Neural cell (in vitro differentiated cells): Measurements from ENCODE around the gene SETD4. TPM values are rescaled to one million over a fixed set of nuclear protein-coding genes. Genes with fewer than 3 reads are reported as not detected.

Source experiments
- H2AFZ ChIP-seq: fragments of 200-600, 300-800 bp; sonication (generic), shearing (Covaris generic); 2 replicates; pipeline ENCODE4 v1.6.0; 2014; ENCODE audit warnings: low read depth, mild to moderate bottlenecking, antibody characterized with exemption, low read length, moderate library complexity
- H3F3A ChIP-seq: fragments of 200-600 bp; shearing (Covaris generic); 2 replicates; pipeline ENCODE4 v1.6.1; 2016; ENCODE audit warnings: mild to moderate bottlenecking, moderate library complexity, mixed read lengths, antibody characterized with exemption, low read length; ENCODE audit not compliant: insufficient read depth, poor library complexity, severe bottlenecking
- H3K27ac ChIP-seq: fragments of 200-600, 300-800 bp; sonication (generic), shearing (Covaris generic); 2 replicates; pipeline ENCODE4 v1.5.1; 2014; ENCODE audit warnings: mild to moderate bottlenecking, low read length, moderate library complexity
- H3K27me3 ChIP-seq: fragments of 300-800, 200-600 bp; sonication (generic), shearing (Covaris generic); 2 replicates; pipeline ENCODE4 v1.6.0; 2014; ENCODE audit warnings: mild to moderate bottlenecking, low read depth, low read length, moderate library complexity; ENCODE audit not compliant: insufficient read depth
- H3K36me3 ChIP-seq: fragments of 300-800, 200-600 bp; sonication (generic), shearing (Covaris generic); 2 replicates; pipeline ENCODE4 v1.5.1; 2014; ENCODE audit warnings: mild to moderate bottlenecking, antibody characterized with exemption, low read length, moderate library complexity; ENCODE audit not compliant: insufficient read depth
- H3K4me2 ChIP-seq: fragments of 300-800, 200-600 bp; sonication (generic), shearing (Covaris generic); 2 replicates; pipeline ENCODE4 v1.6.0; 2014; ENCODE audit warnings: mild to moderate bottlenecking, low read length
- H3K4me3 ChIP-seq: fragments of 300-800, 200-600 bp; sonication (generic), shearing (Covaris generic); 2 replicates; pipeline ENCODE4 v1.5.1; 2014; ENCODE audit warnings: mild to moderate bottlenecking, low read length, moderate library complexity
- H3K79me2 ChIP-seq: fragments of 200-600 bp; shearing (Covaris generic); replicated peaks from 2 replicates; pipeline ENCODE4 v1.6.0; 2014; ENCODE audit warnings: mild to moderate bottlenecking, low read length, moderate library complexity; ENCODE audit not compliant: insufficient read depth
- H3K9ac ChIP-seq: fragments of 300-800, 200-600 bp; sonication (generic), shearing (Covaris generic); 2 replicates; pipeline ENCODE4 v1.6.1; 2016; ENCODE audit warnings: mild to moderate bottlenecking, low read length, mixed read lengths
- H3K9me2 ChIP-seq: fragments of 200-600 bp; shearing (Covaris generic); 2 replicates; pipeline ENCODE4 v1.6.1; 2016; ENCODE audit warnings: mild to moderate bottlenecking, low read length, mixed read lengths; ENCODE audit not compliant: insufficient read depth
- H3K9me3 ChIP-seq: fragments of 200-600, 300-800 bp; sonication (generic), shearing (Covaris generic); 2 replicates; pipeline ENCODE4 v1.6.1; 2016; ENCODE audit warnings: mild to moderate bottlenecking, mixed run types, low read length, moderate library complexity, mixed read lengths
- H4K20me1 ChIP-seq: fragments of 200-600 bp; shearing (Covaris generic); 2 replicates; pipeline ENCODE4 v1.6.1; 2016; ENCODE audit warnings: mild to moderate bottlenecking, mixed run types; ENCODE audit not compliant: insufficient read depth
- EP300 ChIP-seq: fragments of 450-650 bp; conservative IDR thresholded peaks from 2 replicates; pipeline ENCODE4 v1.6.1; 2014; ENCODE audit warnings: antibody characterized with exemption, mild to moderate bottlenecking, moderate library complexity; ENCODE audit not compliant: poor library complexity, severe bottlenecking
- EZH2 ChIP-seq: fragments of 200-600, 300-800 bp; shearing (Covaris generic), sonication (generic); IDR thresholded peaks from 2 replicates; pipeline ENCODE4 v1.6.1; 2014; ENCODE audit warnings: antibody characterized with exemption, low read length, borderline replicate concordance, mild to moderate bottlenecking; ENCODE audit not compliant: insufficient read depth, poor library complexity, severe bottlenecking
- MXI1 ChIP-seq: fragments of 450-650 bp; conservative IDR thresholded peaks from 2 replicates; pipeline ENCODE4 v1.6.1; 2014; ENCODE audit warnings: antibody characterized with exemption, mild to moderate bottlenecking; ENCODE audit not compliant: poor library complexity, severe bottlenecking
- POLR2AphosphoS5 ChIP-seq: IDR thresholded peaks from 2 replicates; pipeline ENCODE4 v1.6.1; 2012
- RAD21 ChIP-seq: fragments of 450-650 bp; conservative IDR thresholded peaks from 2 replicates; pipeline ENCODE4 v1.6.1; 2014; ENCODE audit warnings: antibody characterized with exemption, mild to moderate bottlenecking, moderate library complexity
- SMC3 ChIP-seq: fragments of 450-650 bp; conservative IDR thresholded peaks from 2 replicates; pipeline ENCODE4 v1.6.1; 2014; ENCODE audit warnings: antibody characterized with exemption, mild to moderate bottlenecking, moderate library complexity; ENCODE audit not compliant: poor library complexity
- TAF1 ChIP-seq: IDR thresholded peaks from 2 replicates; pipeline ENCODE4 v1.6.1; 2012; ENCODE audit warnings: low read depth
- polyA plus RNA-seq: library from polyadenylated mRNA; depleted of rRNA; stranded (reverse); fragments of >200 nt; gene quantifications from 2 replicates; pipeline ENCODE4 v1.2.3, GENCODE V29; 2014
- TF ChIP-seq, protein P1 (sequence below): fragments of 450-650 bp; IDR thresholded peaks from 2 replicates; pipeline ENCODE4 v1.5.1; 2014; ENCODE audit warnings: antibody characterized with exemption, mild to moderate bottlenecking, moderate library complexity; ENCODE audit not compliant: poor library complexity, severe bottlenecking
- TF ChIP-seq, protein P2 (sequence below): IDR thresholded peaks from 2 replicates; pipeline ENCODE4 v1.6.1; 2012; ENCODE audit warnings: borderline replicate concordance

The SETD4 gene
- polyA plus RNA-seq, 1 donor from 2014 or later, result 64.4 TPM

DNA sequence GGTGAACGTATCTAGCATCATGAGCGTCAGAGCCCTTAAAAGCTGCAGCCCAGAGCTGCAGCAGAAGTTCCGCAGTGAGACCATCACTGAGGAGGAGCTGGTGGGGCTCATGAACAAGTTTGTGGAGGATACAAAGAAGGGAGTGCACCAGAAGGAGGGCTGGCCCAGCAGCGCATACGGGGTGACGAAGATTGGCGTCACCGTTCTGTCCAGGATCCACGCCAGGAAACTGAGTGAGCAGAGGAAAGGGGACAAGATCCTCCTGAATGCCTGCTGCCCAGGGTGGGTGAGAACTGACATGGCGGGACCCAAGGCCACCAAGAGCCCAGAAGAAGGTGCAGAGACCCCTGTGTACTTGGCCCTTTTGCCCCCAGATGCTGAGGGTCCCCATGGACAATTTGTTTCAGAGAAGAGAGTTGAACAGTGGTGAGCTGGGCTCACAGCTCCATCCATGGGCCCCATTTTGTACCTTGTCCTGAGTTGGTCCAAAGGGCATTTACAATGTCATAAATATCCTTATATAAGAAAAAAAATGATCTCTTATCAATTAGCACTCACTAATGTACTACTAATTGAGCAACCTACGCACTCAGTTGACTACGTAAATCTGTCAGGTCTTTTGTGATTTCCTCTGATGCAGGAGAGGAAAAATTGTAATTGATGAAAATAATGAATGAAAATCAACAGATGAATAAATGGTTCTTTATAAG, 12.3 kb upstream of the SETD4 start:
- H3K27ac ChIP-seq, result no peak overlapping the region
- no peaks in the 10 kb centered on the region for H3K9me2 ChIP-seq
- no peaks in the 10 kb centered on the region for H4K20me1 ChIP-seq
- H3K9ac ChIP-seq, result no peak overlapping the region
- H3K4me3 ChIP-seq, result no peak overlapping the region
- no peaks in the 10 kb centered on the region for H3F3A ChIP-seq
- H3K36me3 ChIP-seq, result no peaks in the 10 kb centered on the region
- no peak overlapping the region for H2AFZ ChIP-seq
- no peaks in the 10 kb centered on the region for H3K79me2 ChIP-seq
- TF ChIP-seq RAD21 (no peak), MXI1 (no peak), POLR2AphosphoS5 (no peak), EP300 (no peak), SMC3 (no peak), EZH2 (no peak)
- TF ChIP-seq, protein P1, sequence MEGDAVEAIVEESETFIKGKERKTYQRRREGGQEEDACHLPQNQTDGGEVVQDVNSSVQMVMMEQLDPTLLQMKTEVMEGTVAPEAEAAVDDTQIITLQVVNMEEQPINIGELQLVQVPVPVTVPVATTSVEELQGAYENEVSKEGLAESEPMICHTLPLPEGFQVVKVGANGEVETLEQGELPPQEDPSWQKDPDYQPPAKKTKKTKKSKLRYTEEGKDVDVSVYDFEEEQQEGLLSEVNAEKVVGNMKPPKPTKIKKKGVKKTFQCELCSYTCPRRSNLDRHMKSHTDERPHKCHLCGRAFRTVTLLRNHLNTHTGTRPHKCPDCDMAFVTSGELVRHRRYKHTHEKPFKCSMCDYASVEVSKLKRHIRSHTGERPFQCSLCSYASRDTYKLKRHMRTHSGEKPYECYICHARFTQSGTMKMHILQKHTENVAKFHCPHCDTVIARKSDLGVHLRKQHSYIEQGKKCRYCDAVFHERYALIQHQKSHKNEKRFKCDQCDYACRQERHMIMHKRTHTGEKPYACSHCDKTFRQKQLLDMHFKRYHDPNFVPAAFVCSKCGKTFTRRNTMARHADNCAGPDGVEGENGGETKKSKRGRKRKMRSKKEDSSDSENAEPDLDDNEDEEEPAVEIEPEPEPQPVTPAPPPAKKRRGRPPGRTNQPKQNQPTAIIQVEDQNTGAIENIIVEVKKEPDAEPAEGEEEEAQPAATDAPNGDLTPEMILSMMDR, result no peak
- TF ChIP-seq, protein P2, sequence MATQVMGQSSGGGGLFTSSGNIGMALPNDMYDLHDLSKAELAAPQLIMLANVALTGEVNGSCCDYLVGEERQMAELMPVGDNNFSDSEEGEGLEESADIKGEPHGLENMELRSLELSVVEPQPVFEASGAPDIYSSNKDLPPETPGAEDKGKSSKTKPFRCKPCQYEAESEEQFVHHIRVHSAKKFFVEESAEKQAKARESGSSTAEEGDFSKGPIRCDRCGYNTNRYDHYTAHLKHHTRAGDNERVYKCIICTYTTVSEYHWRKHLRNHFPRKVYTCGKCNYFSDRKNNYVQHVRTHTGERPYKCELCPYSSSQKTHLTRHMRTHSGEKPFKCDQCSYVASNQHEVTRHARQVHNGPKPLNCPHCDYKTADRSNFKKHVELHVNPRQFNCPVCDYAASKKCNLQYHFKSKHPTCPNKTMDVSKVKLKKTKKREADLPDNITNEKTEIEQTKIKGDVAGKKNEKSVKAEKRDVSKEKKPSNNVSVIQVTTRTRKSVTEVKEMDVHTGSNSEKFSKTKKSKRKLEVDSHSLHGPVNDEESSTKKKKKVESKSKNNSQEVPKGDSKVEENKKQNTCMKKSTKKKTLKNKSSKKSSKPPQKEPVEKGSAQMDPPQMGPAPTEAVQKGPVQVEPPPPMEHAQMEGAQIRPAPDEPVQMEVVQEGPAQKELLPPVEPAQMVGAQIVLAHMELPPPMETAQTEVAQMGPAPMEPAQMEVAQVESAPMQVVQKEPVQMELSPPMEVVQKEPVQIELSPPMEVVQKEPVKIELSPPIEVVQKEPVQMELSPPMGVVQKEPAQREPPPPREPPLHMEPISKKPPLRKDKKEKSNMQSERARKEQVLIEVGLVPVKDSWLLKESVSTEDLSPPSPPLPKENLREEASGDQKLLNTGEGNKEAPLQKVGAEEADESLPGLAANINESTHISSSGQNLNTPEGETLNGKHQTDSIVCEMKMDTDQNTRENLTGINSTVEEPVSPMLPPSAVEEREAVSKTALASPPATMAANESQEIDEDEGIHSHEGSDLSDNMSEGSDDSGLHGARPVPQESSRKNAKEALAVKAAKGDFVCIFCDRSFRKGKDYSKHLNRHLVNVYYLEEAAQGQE, result no peak
- no peaks in the 10 kb centered on the region for H3K27me3 ChIP-seq
- H3K9me3 ChIP-seq, result no peaks in the 10 kb centered on the region
- no peak overlapping the region for H3K4me2 ChIP-seq

- H3K9me2 ChIP-seq, result no peaks in the 10 kb centered on the region
- no peaks in the 10 kb centered on the region for H3K79me2 ChIP-seq
- no peak overlapping the region for H3K4me2 ChIP-seq
- no peaks in the 10 kb centered on the region for H3F3A ChIP-seq
- H3K36me3 ChIP-seq, result no peaks in the 10 kb centered on the region
- H4K20me1 ChIP-seq, result no peaks in the 10 kb centered on the region
- no peaks in the 10 kb centered on the region for H3K27me3 ChIP-seq
- no peak overlapping the region for H3K9ac ChIP-seq
- H3K27ac ChIP-seq, result no peak overlapping the region
- H3K4me3 ChIP-seq, result no peak overlapping the region
- TF ChIP-seq TAF1 (no peak), EP300 (no peak), EZH2 (no peak)
- no peaks in the 10 kb centered on the region for H3K9me3 ChIP-seq
- H2AFZ ChIP-seq, result no peak overlapping the region
Observed at GRCh38 chr21:36070999-36071398, 10.7 kb upstream of the SETD4 start.
